Fibroblast of villous mesenchyme (primary cell): ENCODE results near the gene AATF. TPM values are rescaled to one million over a fixed set of nuclear protein-coding genes. Genes with fewer than 3 reads are reported as not detected.

Source experiments
- DNase-seq: peaks from one replicate; pipeline ENCODE4 v3.0.0-alpha.2; 2010; ENCODE audit warnings: low read depth
- H3K4me3 ChIP-seq: 2 replicates; pipeline ENCODE4 v1.5.1; 2011; ENCODE audit warnings: low read depth, mild to moderate bottlenecking, low read length
- total RNA-seq: library from RNA; depleted of rRNA; stranded (reverse); fragments of >200 nt; gene quantifications from 2 replicates; pipeline ENCODE4 v1.2.3, GENCODE V29; 2012
- TF ChIP-seq, protein P1 (sequence below): IDR thresholded peaks from 2 replicates; pipeline ENCODE4 v1.5.1; 2012; ENCODE audit warnings: low read depth, mild to moderate bottlenecking, low read length; ENCODE audit not compliant: insufficient read depth

The AATF gene
- total RNA-seq, 1 donor = 24.2 TPM

GRCh38 chr17:36911001-36911400 is 37.8 kb upstream of the AATF start:
- DNase-seq = no peak
- no peak overlapping the region for H3K4me3 ChIP-seq
- TF ChIP-seq, protein P1, sequence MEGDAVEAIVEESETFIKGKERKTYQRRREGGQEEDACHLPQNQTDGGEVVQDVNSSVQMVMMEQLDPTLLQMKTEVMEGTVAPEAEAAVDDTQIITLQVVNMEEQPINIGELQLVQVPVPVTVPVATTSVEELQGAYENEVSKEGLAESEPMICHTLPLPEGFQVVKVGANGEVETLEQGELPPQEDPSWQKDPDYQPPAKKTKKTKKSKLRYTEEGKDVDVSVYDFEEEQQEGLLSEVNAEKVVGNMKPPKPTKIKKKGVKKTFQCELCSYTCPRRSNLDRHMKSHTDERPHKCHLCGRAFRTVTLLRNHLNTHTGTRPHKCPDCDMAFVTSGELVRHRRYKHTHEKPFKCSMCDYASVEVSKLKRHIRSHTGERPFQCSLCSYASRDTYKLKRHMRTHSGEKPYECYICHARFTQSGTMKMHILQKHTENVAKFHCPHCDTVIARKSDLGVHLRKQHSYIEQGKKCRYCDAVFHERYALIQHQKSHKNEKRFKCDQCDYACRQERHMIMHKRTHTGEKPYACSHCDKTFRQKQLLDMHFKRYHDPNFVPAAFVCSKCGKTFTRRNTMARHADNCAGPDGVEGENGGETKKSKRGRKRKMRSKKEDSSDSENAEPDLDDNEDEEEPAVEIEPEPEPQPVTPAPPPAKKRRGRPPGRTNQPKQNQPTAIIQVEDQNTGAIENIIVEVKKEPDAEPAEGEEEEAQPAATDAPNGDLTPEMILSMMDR = no peak

DNA sequence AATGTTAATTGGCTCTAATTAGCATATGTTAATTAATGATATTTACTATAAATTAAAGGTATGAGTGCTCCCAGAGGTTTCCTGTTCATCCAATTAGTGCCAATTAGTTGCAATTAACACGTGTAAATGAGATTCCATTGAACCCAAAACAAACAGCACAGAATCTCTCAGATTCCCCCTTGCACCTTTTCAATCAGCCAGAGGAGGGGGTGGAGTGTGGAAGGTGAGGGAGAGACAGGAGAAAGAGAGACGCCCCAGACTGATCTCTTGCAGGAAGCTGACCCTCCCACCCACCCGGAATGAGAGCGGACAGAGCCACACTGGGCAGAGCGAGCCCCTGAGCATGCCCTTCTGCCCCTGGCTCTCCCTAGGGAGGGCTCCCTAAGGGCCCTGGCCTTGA is 35.6 kb upstream of the AATF start:
- DNase-seq = no peak
- TF ChIP-seq, protein P1 = no peak

DNA sequence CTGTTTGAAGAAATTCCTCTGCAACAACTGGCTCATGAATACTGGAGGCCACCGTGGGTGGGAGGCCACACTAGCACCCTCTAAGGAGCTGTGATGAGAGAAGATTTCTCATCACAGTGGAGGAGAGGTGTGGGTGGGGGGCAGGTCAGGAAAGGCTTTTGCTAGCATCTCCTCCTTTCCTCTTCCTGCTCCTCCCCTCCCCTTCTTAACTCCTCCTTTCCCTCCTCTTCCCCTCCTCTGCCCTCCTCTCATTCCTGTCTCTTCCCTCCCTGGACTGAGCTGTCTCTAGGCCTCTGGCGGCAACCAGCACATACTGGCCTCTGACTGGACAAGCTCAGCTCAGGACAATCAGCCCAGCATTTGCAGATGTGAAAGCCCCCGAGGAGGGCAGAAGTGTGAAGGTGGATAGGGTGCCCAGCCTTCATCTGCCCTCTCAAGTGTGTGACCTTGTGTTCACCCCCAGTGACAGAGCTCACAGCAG is 30.5 kb upstream of the AATF start:
- TF ChIP-seq, protein P1 = no peak
- DNase-seq = no peak
- no peak overlapping the region for H3K4me3 ChIP-seq

More for the DNA sequence above, 35.6 kb upstream of the AATF start:
- no peak overlapping the region for H3K4me3 ChIP-seq

GRCh38 chr17:36919407-36919968 is 29.3 kb upstream of the AATF start:
- TF ChIP-seq, protein P1 = no peak
- no peak for DNase-seq
- H3K4me3 ChIP-seq = no peak overlapping the region

GRCh38 chr17:36920032-36921005 is 28.4 kb upstream of the AATF start:
- DNase-seq = no peak
- no peak overlapping the region for H3K4me3 ChIP-seq
- TF ChIP-seq, protein P1 = no peak

DNA sequence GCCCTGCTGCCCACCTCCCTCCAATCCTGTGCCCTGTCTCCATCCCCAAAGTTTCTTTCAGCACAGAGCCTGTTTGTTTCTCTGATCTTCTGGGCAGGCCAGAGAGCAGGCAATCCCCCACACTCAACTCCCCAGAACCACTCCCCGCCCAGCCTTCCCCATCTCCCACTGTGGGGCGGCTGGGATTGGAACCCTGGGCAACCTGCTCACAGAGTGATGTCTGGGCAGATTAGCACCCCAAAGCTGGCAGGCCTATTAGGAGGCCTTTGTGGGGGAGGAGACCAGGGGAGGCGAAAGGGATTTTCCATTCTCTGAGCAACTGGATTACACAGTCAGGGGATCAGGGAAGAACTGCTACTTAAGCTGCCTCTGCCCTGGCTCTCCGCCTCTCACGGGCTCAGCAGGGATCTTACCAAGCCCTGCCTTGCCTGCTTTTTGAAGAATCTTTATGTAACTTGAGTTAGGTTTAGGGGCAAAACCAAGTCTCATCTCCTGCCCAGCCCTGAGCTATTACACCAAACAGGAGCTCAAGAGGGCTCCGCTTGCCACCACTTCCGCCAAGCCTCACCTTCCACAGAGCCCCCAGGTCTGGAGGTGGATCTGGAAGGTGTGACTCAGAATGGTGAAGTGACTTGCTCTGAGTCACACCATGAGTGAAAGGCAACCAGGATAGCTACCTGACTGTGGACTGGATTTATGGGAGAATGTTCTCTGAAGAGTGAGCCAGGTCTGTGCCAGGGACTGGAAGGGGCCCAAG is 27.5 kb upstream of the AATF start:
- H3K4me3 ChIP-seq = no peak overlapping the region
- DNase-seq = peak; percentile 21
- TF ChIP-seq, protein P1 = no peak
